Stimulated activated CD8-positive, alpha-beta memory T cell treated with anti-CD3 and anti-CD28 coated beads, Interleukin-7, amount 100 ng/mL, for 24 hours (primary cell): ENCODE data around the gene DLG1.

Experiments used
- DNase-seq: peaks from one replicate; pipeline ENCODE4 v3.0.0-alpha.2; 2020; ENCODE audit warnings: low read depth

The DLG1 gene

DNA sequence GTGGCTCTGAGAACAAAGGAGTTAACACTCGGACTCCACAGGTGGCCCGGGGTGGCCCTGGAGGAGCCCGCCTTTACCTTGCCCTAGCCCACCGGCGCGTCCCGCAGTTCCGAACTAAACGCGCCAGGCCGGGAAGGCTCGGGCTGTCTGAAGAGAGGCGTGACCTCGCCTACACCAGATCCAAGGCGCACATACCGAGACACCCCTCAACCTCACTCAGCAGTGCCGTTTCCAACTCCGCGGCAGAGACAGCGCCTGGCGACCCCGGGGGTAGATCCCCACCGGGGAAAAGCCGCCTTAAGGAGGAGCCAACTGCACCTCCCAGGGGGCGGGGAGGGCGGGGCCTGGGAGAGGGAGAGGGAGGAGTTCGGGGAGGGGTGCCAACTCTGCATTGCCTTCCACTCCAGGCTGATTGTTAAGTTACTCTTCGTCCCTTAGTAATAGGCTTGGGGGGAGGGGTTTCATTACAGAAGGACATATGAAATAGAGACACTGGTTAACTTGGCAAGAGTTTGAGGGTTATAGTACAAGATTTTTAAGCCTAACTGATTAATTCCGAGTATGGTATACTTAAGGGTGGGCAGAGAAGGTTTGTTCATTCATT is at the start of gene DLG1:
TSS of gene DLG1 (minus strand) at position 272 of the 604 bp plus-strand sequence. CDS start 1,408 bp downstream, outside the sequence.
- DNase-seq = peak; percentile 71

GRCh38 chr3:197348014-197348413 is 49.6 kb upstream of the DLG1 start:
- DNase-seq = no peak

DNA sequence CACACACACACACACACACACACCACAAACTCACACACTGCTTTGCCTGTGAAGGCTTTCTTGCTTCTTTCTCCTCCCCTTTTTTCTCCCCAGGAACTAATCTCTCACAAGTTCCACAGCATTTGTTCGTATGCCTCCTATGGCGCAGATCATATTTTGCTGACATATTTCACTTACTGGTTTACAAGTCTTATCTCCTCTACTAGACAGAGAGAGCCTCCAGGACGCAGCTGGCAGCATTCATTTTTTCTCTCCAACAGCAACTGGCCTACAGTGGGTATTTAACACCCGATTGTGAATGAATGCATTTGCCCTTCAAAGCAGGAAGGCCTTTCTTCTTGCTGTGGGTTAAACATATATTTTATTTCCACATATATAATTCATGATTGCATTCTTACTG is 47.0 kb upstream of the DLG1 start:
- no peak for DNase-seq

- DNase-seq = no peak
Observed at GRCh38 chr3:197344582-197345318, 46.3 kb upstream of the DLG1 start.

- DNase-seq = no peak
Observed at GRCh38 chr3:197343656-197344408, 45.4 kb upstream of the DLG1 start.

- no peak for DNase-seq
Observed at GRCh38 chr3:197343111-197343510, 44.7 kb upstream of the DLG1 start.

- no peak for DNase-seq
Observed at GRCh38 chr3:197340521-197340871, 42.1 kb upstream of the DLG1 start.

DNA sequence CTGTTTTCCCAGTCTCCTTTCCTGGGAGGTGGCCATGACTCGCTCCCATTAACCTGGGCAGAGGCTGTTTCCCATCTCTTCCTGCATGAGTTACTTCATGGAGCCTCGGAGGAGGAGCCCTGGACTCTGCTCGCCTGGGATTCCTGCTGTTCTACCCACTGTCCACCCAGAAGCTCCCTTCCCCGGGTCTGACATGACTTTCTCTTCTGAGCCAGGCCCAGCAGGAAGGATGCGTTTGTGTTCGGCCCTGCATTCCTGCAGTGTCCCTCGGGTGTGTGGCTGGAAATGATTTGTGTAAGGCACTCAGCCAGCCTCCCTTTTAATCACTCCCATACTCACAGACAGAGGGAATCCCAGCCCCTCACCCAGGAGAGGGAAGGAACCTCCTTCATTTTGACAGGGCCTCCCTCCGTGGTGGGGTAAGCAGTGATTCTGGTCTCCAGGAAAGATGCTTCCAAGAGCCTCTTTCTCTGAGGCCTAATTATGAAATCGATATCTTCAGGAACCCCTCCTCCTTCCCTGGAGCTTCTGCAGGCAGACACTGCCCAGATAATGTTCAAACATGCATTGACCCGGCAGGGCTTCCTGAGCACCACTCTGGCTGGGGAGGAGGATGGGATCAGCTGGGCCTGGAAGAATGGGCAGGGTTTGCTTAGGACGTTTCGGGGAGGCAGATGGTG is 41.6 kb upstream of the DLG1 start:
- DNase-seq = no peak

GRCh38 chr3:197338586-197338985 is 40.2 kb upstream of the DLG1 start:
- DNase-seq = no peak

- DNase-seq = no peak
Observed at GRCh38 chr3:197337656-197338055, 39.2 kb upstream of the DLG1 start.

DNA sequence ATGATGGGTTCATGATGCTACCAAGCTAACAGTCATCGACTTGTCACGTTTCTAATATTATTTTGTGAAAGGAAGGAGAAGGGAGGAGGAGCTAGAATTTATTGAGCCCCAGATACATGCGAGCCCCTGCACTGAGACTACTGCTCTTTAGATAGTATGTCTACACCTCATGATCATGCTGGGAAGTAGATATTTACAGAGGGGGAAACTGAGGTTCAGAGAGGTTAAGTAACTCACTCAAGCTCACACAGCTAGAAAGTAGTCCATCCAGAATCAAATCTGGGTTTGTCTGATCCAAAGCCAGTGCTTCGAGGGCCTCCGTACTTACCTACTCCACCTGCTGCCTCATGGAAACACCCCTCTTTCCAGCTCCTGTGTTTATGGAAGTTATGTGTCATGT is 38.8 kb upstream of the DLG1 start:
- DNase-seq = no peak

DNA sequence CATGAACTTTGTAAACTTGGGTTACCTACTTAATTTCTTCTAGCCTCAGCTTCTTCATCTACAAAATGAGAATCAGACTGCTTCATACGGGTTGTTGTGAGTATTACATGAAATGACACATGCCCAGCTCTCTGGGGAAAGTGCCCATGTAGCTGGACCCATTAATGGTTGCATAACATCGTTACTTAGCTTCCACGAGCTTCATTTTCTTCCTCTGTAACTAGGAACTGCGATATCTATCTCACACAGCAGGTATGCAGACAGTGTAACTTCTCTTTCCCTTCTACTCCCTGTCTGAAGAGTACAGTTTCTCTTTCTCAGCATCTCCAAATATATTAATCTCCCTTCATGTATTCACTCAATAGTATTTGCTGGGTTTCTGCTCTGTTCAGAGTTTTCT is 37.9 kb upstream of the DLG1 start:
- no peak for DNase-seq

DNA sequence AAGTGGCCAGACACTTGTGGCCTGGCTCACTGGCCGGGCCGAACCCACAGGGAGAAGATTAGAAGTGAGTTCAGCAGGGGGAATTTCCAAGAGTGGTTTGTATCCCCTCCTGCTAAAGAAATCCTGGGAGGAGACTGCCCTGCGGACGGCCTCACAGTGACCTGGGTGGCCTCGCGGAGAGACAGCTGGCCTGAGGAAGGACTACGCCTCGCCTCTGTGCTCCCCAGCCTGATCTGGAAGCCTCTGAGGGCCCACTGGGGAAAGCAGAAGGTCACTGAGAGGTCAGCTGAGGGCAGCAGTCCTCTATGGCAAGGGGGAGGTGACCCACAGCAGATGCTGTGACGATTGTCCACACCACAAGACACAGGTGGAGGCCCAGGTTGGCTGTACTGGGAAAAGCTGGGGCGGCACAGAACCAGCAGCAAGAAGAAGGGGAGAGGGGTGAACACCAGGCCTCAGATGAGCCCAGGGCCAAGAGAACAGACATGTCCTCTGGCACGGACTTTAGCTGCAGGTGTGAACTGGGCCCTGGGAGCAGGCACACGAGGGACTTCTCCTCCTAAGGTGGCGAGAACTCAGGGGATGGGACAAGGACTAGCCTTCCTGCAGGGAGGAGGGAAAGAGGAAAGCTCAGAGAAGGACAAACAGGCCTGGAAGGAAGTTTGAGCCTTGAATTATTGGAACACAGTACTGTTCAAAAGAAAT is 37.2 kb upstream of the DLG1 start:
- DNase-seq = no peak

- DNase-seq = no peak
Observed at GRCh38 chr3:197333901-197334639, 35.7 kb upstream of the DLG1 start.

DNA sequence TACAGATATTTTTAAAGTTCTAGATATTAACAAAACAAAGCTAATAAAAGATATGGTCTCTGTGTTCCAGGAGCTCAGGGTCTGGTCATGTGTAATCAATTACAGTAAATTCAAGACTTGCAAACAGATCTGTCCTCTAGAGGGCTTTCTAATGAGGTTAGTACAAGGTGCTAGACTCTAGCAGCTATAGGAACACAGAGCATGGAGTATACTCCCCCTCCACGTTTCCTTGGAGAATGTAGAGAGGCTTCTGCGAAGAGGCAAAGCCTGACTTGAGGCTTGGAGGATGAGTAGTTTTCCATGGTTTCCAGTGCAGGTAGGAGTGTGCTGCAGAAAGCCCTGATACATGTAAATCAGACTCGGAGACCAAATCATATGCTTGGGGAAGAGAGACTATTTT is 32.7 kb upstream of the DLG1 start:
- no peak for DNase-seq

- DNase-seq = no peak
Observed at GRCh38 chr3:197329382-197329781, 31.0 kb upstream of the DLG1 start.

DNA sequence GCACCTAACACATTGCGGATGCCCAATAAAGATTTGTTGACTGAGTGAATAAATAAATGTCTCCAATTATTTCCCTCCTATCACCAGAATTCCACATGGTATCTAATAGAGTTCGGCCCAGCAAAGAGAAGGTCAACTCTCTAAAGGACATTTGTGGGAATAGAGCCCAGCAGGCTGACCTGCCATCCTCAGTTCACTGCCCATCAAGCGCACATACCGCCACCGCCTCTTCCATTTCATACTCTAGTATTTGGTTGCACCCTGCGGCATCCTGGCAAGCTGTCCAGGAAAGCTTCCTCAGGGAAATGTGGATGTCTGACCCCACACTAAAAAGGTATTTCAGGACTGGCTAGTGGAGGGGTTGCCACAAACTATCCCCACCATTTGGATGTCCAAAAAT is 29.8 kb upstream of the DLG1 start:
- DNase-seq = no peak

GRCh38 chr3:197327701-197328100 is 29.3 kb upstream of the DLG1 start:
- no peak for DNase-seq

DNA sequence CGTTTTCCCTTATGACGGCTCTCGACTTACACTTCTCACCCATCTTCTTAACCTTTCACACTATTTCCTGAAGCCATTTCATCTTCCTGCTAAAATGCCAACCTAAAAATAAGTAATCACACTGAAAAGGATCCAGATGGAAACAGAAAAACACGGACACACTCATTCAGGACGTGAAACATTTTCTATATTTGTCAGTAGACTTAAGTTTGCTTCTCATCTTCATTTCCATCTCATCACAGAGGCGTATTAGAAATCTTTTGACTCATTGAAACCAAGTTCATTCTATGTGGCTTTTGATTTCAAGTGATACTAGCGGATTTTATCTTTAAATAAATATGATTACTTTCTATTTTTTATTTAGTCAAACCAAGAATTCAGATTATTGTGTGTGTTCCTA is 27.4 kb upstream of the DLG1 start:
- no peak for DNase-seq

DNA sequence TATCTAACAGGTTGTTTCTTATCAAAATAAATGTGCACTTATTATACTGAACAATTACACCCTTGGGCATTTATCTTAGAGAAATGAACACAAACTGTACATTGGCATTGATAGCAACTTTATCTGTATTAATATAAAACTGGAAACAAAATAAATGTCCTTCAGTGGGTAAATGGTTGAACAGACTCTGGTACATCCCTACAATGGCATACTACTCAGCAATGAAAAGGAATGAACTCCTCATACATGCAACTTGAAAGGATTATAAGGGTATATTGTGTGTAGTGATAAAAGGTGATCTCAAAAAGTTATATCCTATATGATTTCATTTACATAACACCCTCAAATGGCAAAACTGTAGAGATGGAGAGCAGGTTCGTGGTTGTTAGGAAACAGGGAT is 23.7 kb upstream of the DLG1 start:
- no peak for DNase-seq

GRCh38 chr3:197320582-197320981 is 22.2 kb upstream of the DLG1 start:
- DNase-seq = no peak
